HG03520 (cell line): Measurements from ENCODE around the gene ZFYVE16.
"Not testable (repeated sequence)": the region's sequence is repeated elsewhere in the genome, so short reads cannot be mapped to it uniquely, and the experiment has no call there.

Source experiments
- ATAC-seq: cut with Tn5 transposase; IDR thresholded peaks from one replicate; pipeline ENCODE4 v1.9.1; 2021; ENCODE audit warnings: mild to moderate bottlenecking, moderate library complexity; ENCODE audit not compliant: unreplicated experiment

Gene ZFYVE16

GRCh38 chr5:80407735-80408483 lies at the start of gene ZFYVE16:
Gene ZFYVE16 (plus strand): TSS chr5:80408064. CDS start chr5:80434148, 26,084 bp downstream.
- ATAC-seq: peak; percentile 89

GRCh38 chr5:80360914-80361444 lies 46.9 kb upstream of the ZFYVE16 start:
- ATAC-seq: no peak

- no peak for ATAC-seq
Measured at GRCh38 chr5:80364892-80365291, 43.0 kb upstream of the ZFYVE16 start.

DNA sequence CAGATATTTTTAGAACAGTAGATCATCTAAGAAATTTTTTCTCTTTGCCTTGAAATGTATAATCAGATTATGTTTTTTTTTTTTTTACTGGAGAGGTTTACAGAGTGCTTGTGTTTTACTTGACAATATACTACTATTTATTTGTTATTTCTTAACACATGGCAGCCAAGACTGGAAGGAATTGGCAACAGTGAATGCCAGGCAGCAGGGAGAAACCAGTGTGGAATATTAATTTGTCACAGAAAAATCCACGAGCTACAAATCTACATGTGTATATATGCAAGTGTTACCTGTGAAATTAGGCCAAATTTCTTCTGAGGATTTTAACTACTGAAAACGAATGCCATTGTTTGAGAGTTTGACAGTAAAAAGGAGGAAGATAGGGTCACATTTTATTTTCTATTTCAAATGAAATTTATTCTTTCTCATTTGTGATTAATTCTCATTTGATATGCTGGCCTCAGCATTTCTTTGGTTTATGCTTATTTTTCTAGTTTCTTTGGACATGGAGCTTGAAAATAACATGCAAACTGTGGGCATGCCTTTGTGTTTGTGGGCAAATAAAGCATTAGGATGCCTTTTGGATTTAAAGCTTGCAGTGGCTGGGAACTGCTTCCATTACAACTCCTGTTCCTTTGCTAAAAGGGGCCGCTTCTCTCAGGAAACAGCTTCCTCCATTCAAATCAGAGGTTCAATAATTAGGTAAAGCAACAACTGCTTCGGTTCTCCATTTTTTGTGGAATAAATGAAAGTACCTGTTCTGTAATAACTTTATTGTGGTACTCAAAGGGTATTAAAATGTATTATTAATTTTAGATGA lies 39.0 kb upstream of the ZFYVE16 start:
- no peak for ATAC-seq

DNA sequence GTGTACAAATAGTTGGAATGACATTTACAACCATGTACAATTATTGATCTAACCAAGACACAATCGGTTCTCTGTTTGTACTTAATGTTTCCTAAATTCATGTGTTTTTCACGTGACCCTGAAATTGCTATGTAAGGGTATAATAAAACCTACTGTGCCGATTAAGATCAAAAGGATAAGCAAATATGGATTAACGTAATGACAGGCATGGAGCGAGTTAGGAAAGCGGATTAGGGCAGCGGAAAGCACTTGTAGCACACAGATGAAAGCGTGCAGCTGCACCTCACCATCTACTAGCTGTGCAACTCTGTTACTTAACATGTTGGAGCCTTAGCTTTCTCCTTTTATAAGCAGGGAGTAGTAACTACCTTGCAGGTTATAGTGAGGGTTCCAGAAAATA lies 38.3 kb upstream of the ZFYVE16 start:
- ATAC-seq: no peak

DNA sequence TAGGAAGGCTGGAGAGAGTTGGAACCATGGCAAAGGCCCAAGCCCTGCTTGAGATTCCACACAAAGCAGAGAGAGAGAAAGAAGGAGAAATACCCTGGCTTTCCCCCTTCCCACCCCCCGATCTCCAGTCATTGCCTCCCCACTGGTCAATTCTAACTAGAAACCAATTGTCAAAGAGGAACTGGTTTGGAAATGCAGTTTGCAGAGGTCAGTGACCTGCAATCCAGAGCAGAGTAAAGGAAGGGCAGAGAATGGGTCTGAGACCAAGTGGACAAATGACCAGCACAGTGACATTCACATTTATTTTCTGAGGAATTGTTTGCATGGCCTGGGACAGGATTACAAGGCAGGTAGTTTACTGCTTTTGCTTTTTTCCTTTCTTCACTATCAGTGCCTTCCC lies 37.5 kb upstream of the ZFYVE16 start:
- ATAC-seq: no peak

- no peak for ATAC-seq
Measured at GRCh38 chr5:80372780-80373179, 35.1 kb upstream of the ZFYVE16 start.

- ATAC-seq: no peak
Measured at GRCh38 chr5:80374188-80374587, 33.7 kb upstream of the ZFYVE16 start.

DNA sequence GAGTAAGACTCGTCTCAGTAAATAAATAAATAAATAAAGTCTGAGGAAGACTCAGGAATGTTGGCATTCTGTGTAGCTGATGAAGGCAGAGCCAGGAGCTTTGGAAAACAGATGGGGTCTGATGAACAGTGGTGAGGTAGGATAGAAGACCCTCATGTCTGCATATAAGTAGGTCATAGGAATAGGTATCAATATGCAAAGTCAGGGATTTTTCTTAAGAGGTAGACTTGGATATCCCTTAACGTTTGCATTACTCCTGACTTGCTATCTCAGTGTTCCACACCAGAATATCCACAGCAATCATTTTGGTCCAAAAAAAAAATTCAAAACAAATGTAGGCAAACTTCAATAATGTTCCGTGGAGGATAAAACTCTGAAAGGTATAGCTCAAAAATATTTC lies 31.3 kb upstream of the ZFYVE16 start:
- no peak for ATAC-seq

GRCh38 chr5:80382488-80382887 lies 25.4 kb upstream of the ZFYVE16 start:
- no peak for ATAC-seq

GRCh38 chr5:80387063-80387768 lies 20.6 kb upstream of the ZFYVE16 start:
- no peak for ATAC-seq

DNA sequence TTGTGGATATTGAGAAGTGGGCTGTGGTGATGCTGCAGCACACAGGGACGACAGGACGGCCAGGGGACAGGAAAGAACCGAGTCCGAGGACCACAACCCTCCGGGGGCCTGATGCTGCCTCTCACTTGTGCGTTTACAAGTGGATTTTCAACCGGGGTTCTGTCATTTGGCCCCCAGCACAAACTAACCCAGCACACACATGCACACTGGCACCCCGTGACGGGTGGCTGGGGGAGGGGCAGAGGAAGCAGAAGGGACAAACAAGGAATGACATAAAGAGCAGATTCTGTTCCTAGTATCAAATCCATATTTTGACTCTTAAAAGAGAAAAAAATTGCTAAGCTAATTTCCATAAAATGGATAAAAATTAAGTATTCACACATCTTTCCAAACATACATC lies 18.3 kb upstream of the ZFYVE16 start:
- ATAC-seq: no peak

- not testable (repeated sequence) for ATAC-seq
Measured at GRCh38 chr5:80390413-80390812, 17.5 kb upstream of the ZFYVE16 start.

GRCh38 chr5:80391267-80391666 lies 16.6 kb upstream of the ZFYVE16 start:
- ATAC-seq: not testable (repeated sequence)

GRCh38 chr5:80399526-80400239 lies 8.2 kb upstream of the ZFYVE16 start:
- ATAC-seq: peak; percentile 86

GRCh38 chr5:80400368-80400767 lies 7.5 kb upstream of the ZFYVE16 start:
- ATAC-seq: not testable (repeated sequence)

GRCh38 chr5:80403782-80404181 lies 4.1 kb upstream of the ZFYVE16 start:
- ATAC-seq: no peak

DNA sequence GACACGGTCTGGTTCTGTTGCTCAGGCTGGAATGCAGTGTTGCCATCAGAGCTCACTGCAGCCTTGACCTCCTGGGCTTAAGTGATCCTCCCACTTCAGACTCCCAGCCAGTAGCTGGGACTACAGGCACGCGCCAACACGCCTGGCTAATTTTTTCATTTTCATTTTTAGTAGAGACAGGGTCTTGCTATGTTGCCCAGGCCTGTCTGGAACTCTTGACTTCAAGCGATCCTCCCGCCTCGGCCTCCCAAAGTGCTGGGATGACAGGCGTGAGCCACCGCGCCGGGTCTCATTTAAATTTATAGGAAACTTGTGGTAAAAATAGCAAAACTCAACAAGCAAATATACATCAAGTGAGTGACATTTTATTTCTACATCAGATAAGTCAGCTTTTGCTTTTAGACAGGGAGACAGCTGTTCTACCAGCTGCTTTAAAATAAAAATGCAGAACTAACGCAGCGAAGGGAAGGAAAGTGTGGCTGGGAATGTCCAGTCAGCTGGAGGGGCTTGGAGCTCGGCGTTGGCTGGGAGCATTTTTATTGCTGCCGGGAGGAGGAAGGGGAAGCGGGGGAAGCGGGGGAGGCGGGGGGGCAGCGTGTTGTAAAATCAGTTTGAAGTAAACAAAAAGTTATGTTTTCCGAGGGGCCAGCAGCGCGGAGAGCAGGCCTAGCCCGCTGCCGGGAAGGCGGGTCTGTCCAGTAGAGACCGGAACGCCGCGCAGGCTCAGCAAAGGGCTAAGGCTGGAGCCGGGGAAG lies 707 bp upstream of the ZFYVE16 start:
- no peak for ATAC-seq

DNA sequence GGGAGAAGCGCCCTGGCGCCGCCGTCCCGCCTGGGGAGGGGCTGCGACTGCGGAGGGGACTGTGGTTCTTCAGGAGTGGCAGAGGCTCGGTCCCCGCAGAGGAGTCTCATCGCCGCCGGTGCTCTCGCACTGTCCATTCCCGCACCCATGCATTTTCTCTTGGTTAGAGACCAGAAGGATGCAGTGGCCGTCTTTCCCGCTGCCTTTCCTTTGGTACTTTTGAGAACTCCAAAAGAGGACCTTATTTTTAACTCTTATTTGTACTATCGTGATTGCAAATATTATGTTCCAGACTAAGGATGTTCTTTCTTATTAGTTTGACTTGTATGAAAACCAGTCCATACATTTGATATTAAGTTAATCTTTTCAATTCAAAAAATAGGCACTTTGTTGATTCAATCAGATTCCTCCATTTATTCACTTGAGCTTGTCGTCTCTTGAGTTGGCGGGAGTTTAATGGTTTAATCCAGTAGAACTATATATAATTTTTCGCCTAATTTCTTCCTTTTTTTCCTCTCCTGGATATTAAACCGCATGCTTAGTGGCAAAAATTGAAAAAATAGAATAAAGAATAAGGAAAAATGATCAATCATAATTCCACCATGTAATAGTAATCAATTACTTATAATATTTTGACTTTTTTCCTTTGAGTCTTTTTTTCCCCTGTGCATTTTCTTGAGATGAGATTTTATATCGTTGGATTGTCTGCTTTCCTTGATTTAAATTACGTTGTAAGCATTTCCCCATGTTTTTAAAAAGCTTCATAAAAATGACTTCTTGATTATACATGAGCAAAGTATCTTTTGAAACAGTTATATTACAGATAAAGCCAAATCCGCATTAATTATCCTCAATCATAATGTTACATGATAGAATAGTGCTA lies 861 bp downstream of the ZFYVE16 start:
- ATAC-seq: no peak
